GM10266 (cell line): ENCODE measurements around the gene BNIPL.

ENCODE experiments used
- DNase-seq: peaks from one replicate; pipeline ENCODE4 v3.0.0; 2012; ENCODE audit errors: extremely low spot score
- TF ChIP-seq, protein P1 (sequence below): IDR thresholded peaks from 2 replicates; pipeline ENCODE4 v1.5.1; 2012; ENCODE audit warnings: mild to moderate bottlenecking, low read depth; ENCODE audit not compliant: control insufficient read depth, insufficient read depth; ENCODE audit errors: missing control alignments

Gene BNIPL

DNA sequence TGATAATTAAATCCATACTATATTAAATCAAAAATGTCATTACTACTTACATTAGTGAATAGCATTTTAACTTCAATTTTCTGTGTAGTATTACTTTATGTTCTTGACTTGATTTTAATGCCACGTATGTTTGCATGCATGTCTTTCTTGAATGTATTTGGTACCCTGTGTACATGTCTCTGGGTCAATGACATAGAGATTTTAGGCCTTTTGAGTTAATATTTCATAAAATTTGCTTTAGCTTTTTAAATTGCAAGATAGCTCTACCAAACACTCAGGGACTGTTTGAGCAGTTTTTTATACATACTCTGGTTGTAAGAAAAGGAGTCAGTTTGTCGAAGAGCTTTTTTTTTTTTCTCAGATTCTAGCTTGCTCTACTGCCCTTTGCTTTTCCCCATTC is 25.3 kb downstream of the BNIPL start:
- DNase-seq = no peak
- TF ChIP-seq, protein P1, sequence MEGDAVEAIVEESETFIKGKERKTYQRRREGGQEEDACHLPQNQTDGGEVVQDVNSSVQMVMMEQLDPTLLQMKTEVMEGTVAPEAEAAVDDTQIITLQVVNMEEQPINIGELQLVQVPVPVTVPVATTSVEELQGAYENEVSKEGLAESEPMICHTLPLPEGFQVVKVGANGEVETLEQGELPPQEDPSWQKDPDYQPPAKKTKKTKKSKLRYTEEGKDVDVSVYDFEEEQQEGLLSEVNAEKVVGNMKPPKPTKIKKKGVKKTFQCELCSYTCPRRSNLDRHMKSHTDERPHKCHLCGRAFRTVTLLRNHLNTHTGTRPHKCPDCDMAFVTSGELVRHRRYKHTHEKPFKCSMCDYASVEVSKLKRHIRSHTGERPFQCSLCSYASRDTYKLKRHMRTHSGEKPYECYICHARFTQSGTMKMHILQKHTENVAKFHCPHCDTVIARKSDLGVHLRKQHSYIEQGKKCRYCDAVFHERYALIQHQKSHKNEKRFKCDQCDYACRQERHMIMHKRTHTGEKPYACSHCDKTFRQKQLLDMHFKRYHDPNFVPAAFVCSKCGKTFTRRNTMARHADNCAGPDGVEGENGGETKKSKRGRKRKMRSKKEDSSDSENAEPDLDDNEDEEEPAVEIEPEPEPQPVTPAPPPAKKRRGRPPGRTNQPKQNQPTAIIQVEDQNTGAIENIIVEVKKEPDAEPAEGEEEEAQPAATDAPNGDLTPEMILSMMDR = no peak

DNA sequence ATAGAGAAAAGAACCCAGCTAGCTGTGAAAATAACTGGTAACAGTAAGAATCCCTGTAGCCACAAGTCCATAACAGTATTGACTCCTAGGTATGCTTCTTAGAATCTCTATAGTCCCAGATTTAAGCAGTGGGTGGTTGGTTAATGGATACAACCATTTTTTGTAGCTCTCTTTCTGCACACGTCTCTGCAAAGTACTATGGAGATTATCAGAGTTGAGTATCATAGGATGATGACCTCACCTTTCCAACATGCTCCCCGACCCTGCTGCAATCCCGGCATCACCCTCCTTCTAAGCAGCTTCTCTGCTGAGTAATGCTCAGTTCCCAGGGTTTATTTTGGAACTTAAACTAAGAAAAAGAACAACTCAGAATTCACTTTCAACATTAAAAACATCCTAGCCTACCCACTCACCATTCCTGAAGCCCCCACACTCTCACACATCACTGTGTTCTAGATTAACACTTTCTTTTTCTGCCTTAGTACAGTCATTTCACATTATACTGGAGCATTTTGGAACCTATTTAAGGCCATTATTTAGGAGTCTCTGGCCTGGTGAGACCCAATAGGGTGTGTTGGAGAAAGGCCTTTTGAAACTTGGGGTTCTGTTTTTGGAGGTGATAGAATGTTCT is 26.5 kb downstream of the BNIPL start:
- DNase-seq = no peak
- TF ChIP-seq, protein P1 = no peak

DNA sequence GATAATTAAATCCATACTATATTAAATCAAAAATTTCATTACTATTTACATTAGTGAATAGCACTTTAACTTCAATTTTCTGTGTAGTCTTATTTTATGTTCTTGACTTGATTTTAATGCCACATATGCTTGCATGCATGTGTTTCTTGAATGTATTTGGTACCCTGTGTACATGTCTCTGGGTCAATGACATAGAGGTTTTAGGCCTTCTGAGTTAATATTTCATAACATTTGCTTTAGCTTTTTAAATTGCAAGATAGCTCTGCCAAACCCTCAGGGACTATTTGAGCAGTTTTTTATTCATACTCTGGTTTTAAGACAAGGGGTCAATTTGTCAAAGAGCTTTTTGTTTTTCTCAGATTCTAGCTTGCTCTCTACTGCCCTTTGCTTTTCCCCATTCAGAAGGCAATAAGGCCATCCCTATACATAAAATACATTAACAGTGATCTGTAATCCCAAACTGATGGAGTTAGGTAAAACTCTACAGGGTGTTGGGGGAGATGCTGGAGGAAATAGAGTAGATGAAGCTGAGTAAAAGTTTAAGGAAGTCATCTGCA is 28.8 kb downstream of the BNIPL start:
- no peak for DNase-seq

DNA sequence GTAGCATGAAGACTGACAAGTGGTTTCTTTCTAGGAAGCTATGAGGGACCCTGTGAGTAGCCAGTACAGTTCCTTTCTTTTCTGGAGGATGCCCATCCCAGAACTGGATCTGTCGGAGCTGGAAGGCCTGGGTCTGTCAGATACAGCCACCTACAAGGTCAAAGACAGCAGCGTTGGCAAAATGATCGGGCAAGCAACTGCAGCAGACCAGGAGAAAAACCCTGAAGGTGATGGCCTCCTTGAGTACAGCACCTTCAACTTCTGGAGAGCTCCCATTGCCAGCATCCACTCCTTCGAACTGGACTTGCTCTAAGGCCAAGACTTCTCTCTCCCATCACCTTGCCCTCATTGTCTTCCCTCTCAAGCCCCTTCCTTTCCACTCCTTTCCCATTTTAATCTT is 30.8 kb downstream of the BNIPL start:
- no peak for DNase-seq
- TF ChIP-seq, protein P1 = no peak

More for the DNA sequence above, 28.8 kb downstream of the BNIPL start:
- TF ChIP-seq, protein P1 = no peak

DNA sequence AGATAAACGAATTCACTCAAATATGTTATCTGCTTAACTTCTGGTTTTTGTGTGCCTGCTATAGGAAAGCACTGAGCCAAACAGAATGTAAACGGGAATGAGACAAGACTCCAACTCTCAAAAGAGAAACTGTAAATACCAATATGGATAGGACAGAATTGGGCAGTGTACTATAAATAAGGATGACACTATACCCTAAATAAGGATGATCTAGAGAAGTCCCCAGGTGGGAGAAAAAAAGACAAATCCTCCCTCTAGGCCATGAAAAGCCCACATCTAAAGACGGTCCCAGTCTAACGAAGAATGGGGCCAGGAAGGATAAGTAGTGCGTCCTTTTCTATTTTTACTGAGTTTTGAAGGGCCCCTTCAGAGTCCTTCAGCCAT is 32.7 kb downstream of the BNIPL start:
- no peak for DNase-seq
- TF ChIP-seq, protein P1 = no peak

DNA sequence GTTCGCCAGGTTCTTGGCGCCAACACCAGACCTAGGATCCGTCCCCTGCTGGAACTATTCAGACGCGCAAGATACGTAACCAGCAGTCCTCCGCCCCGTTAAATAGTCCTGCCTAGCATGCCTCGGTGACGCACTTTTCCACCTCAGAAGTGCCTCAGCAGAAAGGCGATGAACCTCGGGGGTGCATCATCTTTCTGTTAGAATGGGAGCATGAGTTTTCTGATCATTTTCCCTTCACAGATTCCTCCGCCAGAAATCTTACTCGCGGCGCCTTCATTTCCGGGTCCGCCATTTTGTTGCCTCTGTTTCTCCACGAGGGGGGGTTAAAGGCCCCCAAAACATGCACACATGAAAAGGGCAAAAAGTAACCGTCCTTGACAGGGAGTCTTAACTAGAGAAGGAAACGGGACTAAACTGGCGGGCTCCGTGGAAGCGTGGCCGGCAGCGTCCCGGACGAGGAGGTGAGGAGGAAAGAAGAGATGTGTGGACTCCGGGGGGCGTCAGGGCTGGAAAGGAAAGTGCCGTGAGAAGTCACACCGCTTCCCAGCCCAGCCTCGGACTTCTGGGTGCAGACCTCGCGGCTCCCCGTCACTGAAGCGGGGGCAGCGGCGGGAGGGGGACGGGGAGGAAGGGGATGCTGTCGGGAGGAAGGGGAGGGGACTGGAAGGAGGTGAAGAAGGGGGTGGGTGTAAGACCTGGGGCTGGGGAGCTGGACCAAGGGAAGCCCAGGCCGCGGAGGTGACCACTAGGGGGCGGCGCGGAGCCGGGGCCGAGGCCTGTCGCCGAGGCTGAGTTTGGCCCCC is 34.3 kb downstream of the BNIPL start, which contains the start of gene GABPB2:
TSS of gene GABPB2 (plus strand) at position 288 of the 803 bp plus-strand sequence. CDS start 17,429 bp downstream, outside the sequence.
- DNase-seq = peak; percentile 89
- TF ChIP-seq, protein P1 = peak; percentile 95

DNA sequence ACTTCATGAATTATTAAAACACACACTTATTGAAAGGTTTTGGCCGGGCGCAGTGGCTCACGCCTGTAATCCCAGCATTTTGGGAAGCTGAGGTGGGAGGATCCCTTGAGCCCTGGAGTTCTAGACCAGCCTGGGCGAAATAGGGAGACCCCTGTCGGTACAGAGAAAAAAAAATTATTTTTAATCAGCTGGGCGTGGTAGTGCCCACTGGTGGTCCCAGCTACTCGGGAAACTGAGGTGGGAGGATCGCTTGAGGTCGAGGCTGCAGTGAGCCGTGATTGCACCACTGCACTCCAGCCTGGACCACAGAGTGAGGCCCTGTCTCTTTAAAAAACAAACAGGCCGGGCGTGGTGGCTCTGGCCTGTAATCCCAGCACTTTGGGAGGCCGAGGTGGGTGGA is 35.8 kb downstream of the BNIPL start:
- TF ChIP-seq, protein P1 = no peak
- DNase-seq = no peak
